Mesenchymal stem cell (in vitro differentiated cells and primary cell): ENCODE measurements around the gene CYTH3.
"Not testable (repeated sequence)": the region's sequence is repeated elsewhere in the genome, so short reads cannot be mapped to it uniquely, and the experiment has no call there.

Experiments used
- DNase-seq: peaks from one replicate; pipeline ENCODE4 v3.0.0-alpha.2; 2013
- H2AFZ ChIP-seq: one replicate; pipeline ENCODE4 v1.6.1; 2013; ENCODE audit warnings: low read depth, mild to moderate bottlenecking, control low read depth, inconsistent platforms, low read length, moderate library complexity
- H2AK5ac ChIP-seq: 2 replicates; pipeline ENCODE4 v1.6.1; 2013; ENCODE audit warnings: low read length, moderate library complexity, mild to moderate bottlenecking, inconsistent platforms; ENCODE audit not compliant: severe bottlenecking
- H2BK120ac ChIP-seq: one replicate; pipeline ENCODE4 v1.6.1; 2013; ENCODE audit warnings: low read depth, mild to moderate bottlenecking, inconsistent platforms, low read length, moderate library complexity
- H2BK12ac ChIP-seq, 2 experiments: one replicate each; pipeline ENCODE4 v1.6.1; 2013; ENCODE audit warnings: inconsistent platforms in 2 of 2, low read length in 2 of 2, mild to moderate bottlenecking in 2 of 2, moderate library complexity in 2 of 2, control low read depth in 1 of 2
- H2BK15ac ChIP-seq: one replicate; pipeline ENCODE4 v1.6.1; 2013; ENCODE audit warnings: mild to moderate bottlenecking, low read depth, inconsistent platforms; ENCODE audit not compliant: poor library complexity, severe bottlenecking
- H2BK5ac ChIP-seq: 2 replicates; pipeline ENCODE4 v1.6.1; 2013; ENCODE audit warnings: low read depth, mild to moderate bottlenecking, low read length, control low read depth, inconsistent platforms; ENCODE audit not compliant: poor library complexity, severe bottlenecking
- H3K14ac ChIP-seq, 2 experiments: one replicate each; pipeline ENCODE4 v1.6.1; 2013; ENCODE audit warnings: inconsistent platforms in 2 of 2, low read length in 2 of 2, control low read depth in 1 of 2, mild to moderate bottlenecking in 1 of 2, moderate library complexity in 1 of 2
- H3K18ac ChIP-seq, 2 experiments: one replicate each; pipeline ENCODE4 v1.6.1; 2013; ENCODE audit warnings: inconsistent platforms in 2 of 2, low read length in 2 of 2, control low read depth in 1 of 2, low read depth in 1 of 2, mild to moderate bottlenecking in 1 of 2
- H3K23ac ChIP-seq, 2 experiments: one replicate each; pipeline ENCODE4 v1.6.1; 2013; ENCODE audit warnings: inconsistent platforms in 2 of 2, low read length in 2 of 2, mild to moderate bottlenecking in 2 of 2, moderate library complexity in 2 of 2, control low read depth in 1 of 2
- H3K27ac ChIP-seq: 2 replicates; pipeline ENCODE4 v1.5.1; 2013; ENCODE audit warnings: mild to moderate bottlenecking, moderate library complexity, low read length, control low read depth, inconsistent platforms; ENCODE audit not compliant: poor library complexity, severe bottlenecking
- H3K27me3 ChIP-seq, 2 experiments: 2 replicates each; pipeline versions ENCODE4 v1.6.1 to v1.7.0; 2013; ENCODE audit warnings: low read length in 2 of 2, mild to moderate bottlenecking in 2 of 2, moderate library complexity in 2 of 2, control low read depth in 1 of 2, inconsistent platforms in 1 of 2; ENCODE audit not compliant: control insufficient read depth in 1 of 2, insufficient read depth in 1 of 2
- H3K36me3 ChIP-seq, 2 experiments: 2 replicates each; pipeline versions ENCODE4 v1.6.1 to v1.7.0; 2013; ENCODE audit warnings: low read length in 2 of 2, control low read depth in 1 of 2, inconsistent platforms in 1 of 2, low read depth in 1 of 2, mild to moderate bottlenecking in 1 of 2; ENCODE audit not compliant: insufficient read depth in 2 of 2, control insufficient read depth in 1 of 2
- H3K4ac ChIP-seq, 2 experiments: one replicate each; pipeline ENCODE4 v1.6.1; 2013; ENCODE audit warnings: inconsistent platforms in 2 of 2, low read length in 2 of 2, mild to moderate bottlenecking in 2 of 2, moderate library complexity in 2 of 2, control low read depth in 1 of 2, low read depth in 1 of 2
- H3K4me1 ChIP-seq: 2 replicates; pipeline ENCODE4 v1.6.1; 2013; ENCODE audit warnings: low read depth, low read length, control low read depth; ENCODE audit not compliant: control insufficient read depth, insufficient read depth
- H3K4me2 ChIP-seq: 2 replicates; pipeline ENCODE4 v1.6.1; 2013; ENCODE audit warnings: low read length, mild to moderate bottlenecking, inconsistent platforms; ENCODE audit not compliant: poor library complexity, severe bottlenecking
- H3K4me3 ChIP-seq, 2 experiments: 2 replicates each; pipeline versions ENCODE4 v1.5.1 to v1.7.0; 2013; ENCODE audit warnings: low read length in 2 of 2, mild to moderate bottlenecking in 2 of 2, control low read depth in 1 of 2, low read depth in 1 of 2; ENCODE audit not compliant: insufficient read depth in 1 of 2
- H3K79me1 ChIP-seq: replicated peaks from 2 replicates; pipeline ENCODE4 v1.6.1; 2013; ENCODE audit warnings: mild to moderate bottlenecking, control low read depth, low read length, inconsistent platforms; ENCODE audit not compliant: poor library complexity, severe bottlenecking
- H3K9ac ChIP-seq: 2 replicates; pipeline ENCODE4 v1.7.0; 2013; ENCODE audit warnings: mild to moderate bottlenecking, low read length, moderate library complexity
- H3K9me3 ChIP-seq: 2 replicates; pipeline ENCODE4 v1.7.0; 2013; ENCODE audit warnings: mild to moderate bottlenecking, low read length; ENCODE audit not compliant: control insufficient read depth
- H4K8ac ChIP-seq: one replicate; pipeline ENCODE4 v1.6.1; 2013; ENCODE audit warnings: inconsistent platforms, mild to moderate bottlenecking, low read length, moderate library complexity
- H4K91ac ChIP-seq: one replicate; pipeline ENCODE4 v1.6.1; 2013; ENCODE audit warnings: mild to moderate bottlenecking, low read length, inconsistent platforms
- WGBS: methylation state at CpG from one replicate; pipeline ENCODE4 v1.1.7; 2013; ENCODE audit warnings: mixed read lengths; 5-methylcytosine and 5-hydroxymethylcytosine counted together

Gene CYTH3

GRCh38 chr7:6294839-6295238, 22.4 kb upstream of the CYTH3 start:
- no peak overlapping the region for H3K4me2 ChIP-seq
- no peak overlapping the region for H2AK5ac ChIP-seq
- no peak overlapping the region for H3K4me3 ChIP-seq
- H4K8ac ChIP-seq = no peak overlapping the region
- no peak overlapping the region for H2BK5ac ChIP-seq
- H2BK15ac ChIP-seq = no peak overlapping the region
- H3K18ac ChIP-seq = no peak overlapping the region
- peak overlapping the region in 1 of 2 experiments; percentile 6 for H2BK12ac ChIP-seq
- no peak overlapping the region for H2BK120ac ChIP-seq
- no peak overlapping the region for H3K14ac ChIP-seq
- no peak overlapping the region for H3K9ac ChIP-seq
- H2AFZ ChIP-seq = no peak overlapping the region
- H4K91ac ChIP-seq = no peak overlapping the region
- H3K23ac ChIP-seq = no peak overlapping the region
- H3K9me3 ChIP-seq = no peaks in the 10 kb centered on the region
- H3K27ac ChIP-seq = no peak overlapping the region
- peak; percentile 62 for DNase-seq
- H3K4me1 ChIP-seq = peaks cover 6% of the 10 kb centered on the region
- no peaks in the 10 kb centered on the region for H3K27me3 ChIP-seq
- no peaks in the 10 kb centered on the region for H3K79me1 ChIP-seq
- WGBS = 50% methylated on average over 6 of the region's 6 CpGs
- H3K4ac ChIP-seq = no peak overlapping the region
- no peaks in the 10 kb centered on the region for H3K36me3 ChIP-seq

- Histone ChIP-seq H4K8ac (no peak overlapping the region), H3K18ac (no peak overlapping the region), H3K9ac (no peak overlapping the region), H2AFZ (no peak overlapping the region), H4K91ac (no peak overlapping the region), H3K4me3 (no peak overlapping the region), H3K27ac (no peak overlapping the region), H3K27me3 (no peaks in the 10 kb centered on the region), H3K36me3 (no peaks in the 10 kb centered on the region), H3K4me1 (peaks cover 6% of the 10 kb centered on the region), H3K79me1 (no peaks in the 10 kb centered on the region), H2BK12ac (no peak overlapping the region), H3K4ac (no peak overlapping the region), H3K9me3 (no peaks in the 10 kb centered on the region), H3K23ac (no peak overlapping the region), H3K4me2 (no peak overlapping the region), H2BK15ac (no peak overlapping the region), H2BK5ac (no peak overlapping the region), H2AK5ac (no peak overlapping the region), H3K14ac (no peak overlapping the region), H2BK120ac (no peak overlapping the region)
- no peak for DNase-seq
- 91% methylated on average over 2 of the region's 3 CpGs for WGBS
Measured at GRCh38 chr7:6293202-6293601, 20.8 kb upstream of the CYTH3 start.

GRCh38 chr7:6291941-6292340, 19.5 kb upstream of the CYTH3 start:
- H2BK5ac ChIP-seq, H3K4me1 ChIP-seq, H3K79me1 ChIP-seq, H3K18ac ChIP-seq, DNase-seq, H2AFZ ChIP-seq, H3K4me3 ChIP-seq, H3K27ac ChIP-seq, H3K36me3 ChIP-seq, H2BK120ac ChIP-seq, H3K27me3 ChIP-seq, H3K9ac ChIP-seq, H2BK12ac ChIP-seq, H4K91ac ChIP-seq, H2BK15ac ChIP-seq, H2AK5ac ChIP-seq, H3K14ac ChIP-seq, H3K9me3 ChIP-seq, H3K23ac ChIP-seq, H3K4me2 ChIP-seq, H4K8ac ChIP-seq, H3K4ac ChIP-seq: not testable (repeated sequence)
- 99% methylated on average over 12 of the region's 12 CpGs for WGBS

GRCh38 chr7:6291531-6291930, 19.1 kb upstream of the CYTH3 start:
- Histone ChIP-seq H3K36me3 (no peaks in the 10 kb centered on the region), H2BK15ac (no peak overlapping the region), H3K23ac (no peak overlapping the region), H2AK5ac (no peak overlapping the region), H3K18ac (no peak overlapping the region), H2BK5ac (no peak overlapping the region), H3K9me3 (no peaks in the 10 kb centered on the region), H3K27me3 (no peaks in the 10 kb centered on the region), H3K4me3 (no peak overlapping the region), H3K9ac (no peak overlapping the region), H3K14ac (no peak overlapping the region), H3K4ac (no peak overlapping the region), H2BK12ac (no peak overlapping the region), H4K8ac (no peak overlapping the region), H3K4me2 (no peak overlapping the region), H2BK120ac (no peak overlapping the region), H2AFZ (no peak overlapping the region), H3K79me1 (no peaks in the 10 kb centered on the region), H3K27ac (no peak overlapping the region), H4K91ac (no peak overlapping the region), H3K4me1 (peaks cover 7% of the 10 kb centered on the region)
- 96% methylated on average over 5 of the region's 5 CpGs for whole genome bisulfite sequencing
- DNase-seq = no peak
